ENCODE measurements around the gene SPATA20. TPM values are rescaled to one million over a fixed set of nuclear protein-coding genes. Genes with fewer than 3 reads are reported as not detected.

SPATA20 gene
- total and polyA plus RNA-seq, 11 donors, result 13.8 to 83.0 (median 52.3) TPM

DNA sequence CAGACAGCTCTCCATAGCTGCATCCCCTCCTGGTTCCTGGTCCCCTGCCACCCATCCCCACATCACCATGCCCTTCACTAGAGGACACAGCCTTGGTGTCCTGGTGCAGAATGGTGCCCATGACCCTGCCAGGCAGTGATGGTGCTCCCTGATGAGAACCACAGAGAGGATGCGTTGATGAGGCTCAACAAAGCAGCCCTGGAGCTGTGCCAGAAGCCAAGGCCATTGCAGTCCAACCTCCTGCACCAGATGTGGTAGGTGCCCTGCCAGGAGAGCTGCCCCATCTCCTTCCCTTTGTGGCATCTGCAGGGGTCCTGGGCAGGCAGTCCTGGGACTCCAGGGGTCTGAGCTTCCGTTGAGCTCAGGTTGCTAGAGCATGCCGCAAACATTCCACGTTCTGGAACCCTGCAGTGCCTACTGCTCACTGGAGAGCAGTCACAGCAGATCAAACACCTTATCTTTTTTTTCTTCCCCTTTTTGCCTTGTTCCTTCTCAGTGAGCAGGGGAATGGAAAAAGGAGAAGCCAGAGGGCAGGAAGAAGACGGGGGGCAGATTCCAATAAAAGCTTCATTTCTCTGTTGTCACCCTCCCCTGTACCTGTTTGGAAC is 19.7 kb upstream of the SPATA20 start:
- ATAC-seq, result no peak
- intact Hi-C loops (cut with DNase I), result no loop called here
- no peaks in the 10 kb centered on the region for H3K9me3 ChIP-seq
- H3K4me3 ChIP-seq, result no peak overlapping the region
- peaks cover 0 to 24% (median 7%) of the 10 kb centered on the region in 9 donors for H3K27me3 ChIP-seq
- TF ChIP-seq, protein P1, sequence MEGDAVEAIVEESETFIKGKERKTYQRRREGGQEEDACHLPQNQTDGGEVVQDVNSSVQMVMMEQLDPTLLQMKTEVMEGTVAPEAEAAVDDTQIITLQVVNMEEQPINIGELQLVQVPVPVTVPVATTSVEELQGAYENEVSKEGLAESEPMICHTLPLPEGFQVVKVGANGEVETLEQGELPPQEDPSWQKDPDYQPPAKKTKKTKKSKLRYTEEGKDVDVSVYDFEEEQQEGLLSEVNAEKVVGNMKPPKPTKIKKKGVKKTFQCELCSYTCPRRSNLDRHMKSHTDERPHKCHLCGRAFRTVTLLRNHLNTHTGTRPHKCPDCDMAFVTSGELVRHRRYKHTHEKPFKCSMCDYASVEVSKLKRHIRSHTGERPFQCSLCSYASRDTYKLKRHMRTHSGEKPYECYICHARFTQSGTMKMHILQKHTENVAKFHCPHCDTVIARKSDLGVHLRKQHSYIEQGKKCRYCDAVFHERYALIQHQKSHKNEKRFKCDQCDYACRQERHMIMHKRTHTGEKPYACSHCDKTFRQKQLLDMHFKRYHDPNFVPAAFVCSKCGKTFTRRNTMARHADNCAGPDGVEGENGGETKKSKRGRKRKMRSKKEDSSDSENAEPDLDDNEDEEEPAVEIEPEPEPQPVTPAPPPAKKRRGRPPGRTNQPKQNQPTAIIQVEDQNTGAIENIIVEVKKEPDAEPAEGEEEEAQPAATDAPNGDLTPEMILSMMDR (IDR thresholded peaks at IDR 0.05), result no peak
- no peak for TF ChIP-seq POLR2A (IDR thresholded peaks at IDR 0.05)
- H3K4me1 ChIP-seq, result peaks cover 0 to 6% (median under 1%) of the 10 kb centered on the region in 12 donors
- DNase-seq, result no peak
- no peaks in the 10 kb centered on the region for H3K36me3 ChIP-seq
- WGBS, 4 donors, result 62 to 77% (median 67%) methylated on average over 4 to 5 of the region's 5 CpGs
- no peak overlapping the region for H3K27ac ChIP-seq

DNA sequence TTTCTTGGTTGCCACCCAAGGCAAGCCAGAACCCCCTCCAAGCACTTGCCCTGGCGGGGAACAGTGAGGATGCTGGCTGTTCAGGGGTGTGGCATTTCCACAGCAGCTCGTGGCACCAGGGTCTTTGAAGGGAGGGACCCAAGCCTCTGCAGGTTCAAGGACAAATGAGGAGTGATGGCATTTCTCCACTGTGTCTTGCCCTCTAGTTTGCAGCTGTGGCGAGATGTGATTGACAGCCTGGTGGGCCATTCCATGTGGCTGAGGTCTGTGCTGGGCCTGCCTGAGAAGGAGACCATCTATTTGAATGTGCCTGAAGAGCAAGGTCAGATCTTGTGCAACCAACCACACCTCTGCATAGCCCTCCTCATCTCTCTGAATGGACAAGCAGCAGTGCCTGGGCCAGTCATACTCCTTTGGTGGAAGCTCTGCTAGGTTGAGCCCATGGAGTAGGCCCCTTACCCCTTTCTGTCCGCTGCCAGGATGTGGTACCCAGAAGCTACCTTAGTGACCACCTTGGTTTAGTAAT is 19.0 kb upstream of the SPATA20 start:
- ATAC-seq, result no peak
- TF ChIP-seq, protein P1 (IDR thresholded peaks at IDR 0.05), result no peak
- no peak for TF ChIP-seq POLR2A (IDR thresholded peaks at IDR 0.05)
- 38 to 93% (median 65%) methylated on average over 3 to 4 of the region's 4 CpGs for WGBS, 4 donors
- Histone ChIP-seq H3K4me3 (no peak overlapping the region), H3K36me3 (no peaks in the 10 kb centered on the region), H3K4me1 (peaks cover 0 to 11% (median 2%) of the 10 kb centered on the region in 12 donors), H3K27ac (no peak overlapping the region), H3K9me3 (no peaks in the 10 kb centered on the region), H3K27me3 (peaks cover 0 to 32% (median 15%) of the 10 kb centered on the region in 9 donors)
- DNase-seq, result no peak
- intact Hi-C loops (cut with DNase I), result no loop called here

DNA sequence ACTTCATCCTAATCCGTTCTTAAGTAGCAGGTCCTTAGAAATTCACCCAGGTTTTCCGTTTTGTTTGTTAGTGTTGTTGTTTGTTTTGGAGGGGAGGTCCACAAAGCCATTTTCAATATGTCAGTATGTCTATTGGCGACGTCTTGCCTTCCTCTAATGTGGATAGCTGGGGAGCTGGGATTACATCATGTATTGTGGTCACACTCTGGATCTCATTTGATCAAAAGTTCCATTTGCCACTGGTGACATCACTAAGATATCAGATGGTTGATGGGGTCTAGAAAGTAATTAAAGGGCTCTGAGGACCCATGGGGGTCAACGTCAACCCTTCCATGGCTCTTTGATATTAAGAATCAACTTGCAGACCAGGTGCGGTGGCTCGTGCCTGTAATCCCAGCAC is 17.1 kb upstream of the SPATA20 start:
- intact Hi-C loops (cut with DNase I), result loop anchor here in 1 of 10 donors (5.0 kb wide), 1 partner anchor 43 kb away; no protein-coding TSS in a partner anchor
- no peak for ATAC-seq

More for the DNA sequence above, 17.1 kb upstream of the SPATA20 start:
- TF ChIP-seq, protein P1 (IDR thresholded peaks at IDR 0.05), result no peak
- no peak for TF ChIP-seq POLR2A (IDR thresholded peaks at IDR 0.05)
- Histone ChIP-seq H3K4me3 (no peak overlapping the region), H3K9me3 (no peaks in the 10 kb centered on the region), H3K27me3 (peaks cover 0 to 36% (median 22%) of the 10 kb centered on the region in 9 donors), H3K27ac (no peak overlapping the region), H3K4me1 (peaks cover 0 to 28% (median 10%) of the 10 kb centered on the region in 12 donors), H3K36me3 (no peaks in the 10 kb centered on the region)
- no peak for DNase-seq
- 90 to 92% (median 92%) methylated on average over 7 of the region's 7 CpGs for WGBS, 4 donors

Data from heart left ventricle (tissue), 16 donors.